HFFc6 (cell line): ENCODE measurements around the gene ZNF664. TPM values are rescaled to one million over a fixed set of nuclear protein-coding genes. Genes with fewer than 3 reads are reported as not detected.

Source experiments
- DNase-seq: peaks from one replicate; pipeline ENCODE4 v3.0.0-alpha.2; 2018
- H3K27ac Mint-ChIP-seq: 2 replicates; pipeline ENCODE4 v1.8.0; 2020; ENCODE audit warnings: mild to moderate bottlenecking, mixed read lengths
- H3K27me3 Mint-ChIP-seq: 2 replicates; pipeline ENCODE4 v1.8.0; 2021; ENCODE audit warnings: mild to moderate bottlenecking, moderate library complexity, mixed read lengths; ENCODE audit not compliant: insufficient read depth
- H3K36me3 Mint-ChIP-seq: 2 replicates; pipeline ENCODE4 v1.8.0; 2021; ENCODE audit warnings: low read depth, mixed read lengths
- H3K4me1 Mint-ChIP-seq: 2 replicates; pipeline ENCODE4 v1.8.0; 2020; ENCODE audit warnings: low read depth, mixed read lengths
- H3K4me3 Mint-ChIP-seq: 2 replicates; pipeline ENCODE4 v1.8.0; 2020; ENCODE audit warnings: mild to moderate bottlenecking, moderate library complexity, mixed read lengths
- H3K9me3 Mint-ChIP-seq: 2 replicates; pipeline ENCODE4 v1.8.0; 2020; ENCODE audit warnings: mild to moderate bottlenecking, mixed read lengths
- total RNA-seq, 6 experiments: library from RNA; stranded (reverse); fragmentation: NEBNext Ultra II Directional; extraction: Animal tissue kit (Norgen Biotek cat#: 25700); gene quantifications; 2 replicates in 1 of 6; 3 replicates in 5 of 6; pipeline ENCODE4 v1.2.3, GENCODE V29; 2021
- TF ChIP-seq, protein P1 (sequence below): fragments of 200-600 bp; sonication (generic); IDR thresholded peaks from 2 replicates; pipeline ENCODE4 v1.5.0; 2021; ENCODE audit warnings: antibody characterized with exemption, mild to moderate bottlenecking

Gene ZNF664
- total RNA-seq, 6 experiments from 2014 or later, result 49.1 to 55.2 (median 53.4) TPM

DNA sequence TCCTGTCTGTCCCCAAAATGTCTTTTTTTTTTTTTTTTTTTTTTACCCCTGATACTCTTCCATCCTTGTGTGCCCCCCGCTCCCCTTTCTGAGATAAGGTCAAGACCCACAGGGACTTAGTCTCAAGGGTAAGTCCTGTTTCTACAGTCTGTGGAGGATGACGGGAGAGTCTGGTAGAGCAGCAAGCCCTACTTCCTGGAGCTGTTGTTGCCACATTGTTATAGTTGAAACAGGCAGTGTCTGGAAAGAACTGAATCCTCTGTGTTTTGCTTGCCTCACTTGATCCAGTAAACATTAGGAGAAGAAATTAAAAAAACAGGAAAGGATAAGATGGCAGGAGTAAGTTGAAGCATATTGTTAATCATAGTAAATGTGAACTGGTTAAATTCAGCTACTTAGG is 45.5 kb downstream of the ZNF664 start:
- Mint-ChIP-seq H3K36me3 (no peaks in the 10 kb centered on the region), H3K4me1 (0 out of 2 replicates have a peak, but pooled peaks cover 11% of the 10 kb centered on the region), H3K27me3 (no peaks in the 10 kb centered on the region), H3K27ac (no peak overlapping the region), H3K9me3 (no peaks in the 10 kb centered on the region), H3K4me3 (no peak overlapping the region)
- DNase-seq, result no peak
- TF ChIP-seq, protein P1, sequence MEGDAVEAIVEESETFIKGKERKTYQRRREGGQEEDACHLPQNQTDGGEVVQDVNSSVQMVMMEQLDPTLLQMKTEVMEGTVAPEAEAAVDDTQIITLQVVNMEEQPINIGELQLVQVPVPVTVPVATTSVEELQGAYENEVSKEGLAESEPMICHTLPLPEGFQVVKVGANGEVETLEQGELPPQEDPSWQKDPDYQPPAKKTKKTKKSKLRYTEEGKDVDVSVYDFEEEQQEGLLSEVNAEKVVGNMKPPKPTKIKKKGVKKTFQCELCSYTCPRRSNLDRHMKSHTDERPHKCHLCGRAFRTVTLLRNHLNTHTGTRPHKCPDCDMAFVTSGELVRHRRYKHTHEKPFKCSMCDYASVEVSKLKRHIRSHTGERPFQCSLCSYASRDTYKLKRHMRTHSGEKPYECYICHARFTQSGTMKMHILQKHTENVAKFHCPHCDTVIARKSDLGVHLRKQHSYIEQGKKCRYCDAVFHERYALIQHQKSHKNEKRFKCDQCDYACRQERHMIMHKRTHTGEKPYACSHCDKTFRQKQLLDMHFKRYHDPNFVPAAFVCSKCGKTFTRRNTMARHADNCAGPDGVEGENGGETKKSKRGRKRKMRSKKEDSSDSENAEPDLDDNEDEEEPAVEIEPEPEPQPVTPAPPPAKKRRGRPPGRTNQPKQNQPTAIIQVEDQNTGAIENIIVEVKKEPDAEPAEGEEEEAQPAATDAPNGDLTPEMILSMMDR, result no peak

GRCh38 chr12:124019115-124019514 is 46.1 kb downstream of the ZNF664 start:
- Mint-ChIP-seq H3K27ac (no peak overlapping the region), H3K4me3 (no peak overlapping the region), H3K9me3 (no peaks in the 10 kb centered on the region), H3K4me1 (peaks cover 16% of the 10 kb centered on the region), H3K36me3 (peaks cover 2% of the 10 kb centered on the region; the same call in 1 of the 2 replicates), H3K27me3 (no peaks in the 10 kb centered on the region)
- TF ChIP-seq, protein P1, result no peak
- no peak for DNase-seq

DNA sequence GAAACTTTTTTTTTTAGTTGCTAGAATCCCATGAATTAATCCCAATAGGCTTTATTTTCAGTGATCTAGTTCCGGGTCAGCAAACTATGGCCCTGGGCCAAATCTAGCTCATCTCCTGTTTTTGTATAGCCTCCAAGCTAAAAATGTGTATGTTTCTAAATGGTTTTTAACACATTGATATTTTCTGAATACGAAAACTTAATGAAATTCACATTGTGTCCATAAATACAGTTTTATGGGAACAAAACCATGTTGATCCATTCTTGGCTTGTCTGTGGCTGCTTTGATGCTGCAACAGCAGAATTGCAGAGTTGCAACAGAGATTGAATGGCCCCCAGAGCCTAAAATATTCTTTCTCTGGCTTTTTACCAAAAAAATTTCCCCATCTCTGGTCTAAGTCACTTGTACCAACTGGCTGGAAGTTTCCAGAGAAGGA is 47.5 kb downstream of the ZNF664 start:
- H3K36me3 Mint-ChIP-seq, result peaks cover 4% of the 10 kb centered on the region; the same call in 1 of the 2 replicates
- no peak overlapping the region for H3K4me3 Mint-ChIP-seq
- H3K9me3 Mint-ChIP-seq, result no peaks in the 10 kb centered on the region
- no peak for DNase-seq
- peaks cover 30% of the 10 kb centered on the region for H3K4me1 Mint-ChIP-seq
- TF ChIP-seq, protein P1, result no peak
- H3K27ac Mint-ChIP-seq, result no peak overlapping the region
- H3K27me3 Mint-ChIP-seq, result no peaks in the 10 kb centered on the region

- Mint-ChIP-seq H3K36me3 (peaks cover 4% of the 10 kb centered on the region; the same call in 1 of the 2 replicates), H3K9me3 (no peaks in the 10 kb centered on the region), H3K4me1 (peaks cover 35% of the 10 kb centered on the region), H3K4me3 (no peak overlapping the region), H3K27me3 (no peaks in the 10 kb centered on the region), H3K27ac (no peak overlapping the region)
- TF ChIP-seq, protein P1, result no peak
- no peak for DNase-seq
Measured at GRCh38 chr12:124021007-124021406, 48.0 kb downstream of the ZNF664 start.

DNA sequence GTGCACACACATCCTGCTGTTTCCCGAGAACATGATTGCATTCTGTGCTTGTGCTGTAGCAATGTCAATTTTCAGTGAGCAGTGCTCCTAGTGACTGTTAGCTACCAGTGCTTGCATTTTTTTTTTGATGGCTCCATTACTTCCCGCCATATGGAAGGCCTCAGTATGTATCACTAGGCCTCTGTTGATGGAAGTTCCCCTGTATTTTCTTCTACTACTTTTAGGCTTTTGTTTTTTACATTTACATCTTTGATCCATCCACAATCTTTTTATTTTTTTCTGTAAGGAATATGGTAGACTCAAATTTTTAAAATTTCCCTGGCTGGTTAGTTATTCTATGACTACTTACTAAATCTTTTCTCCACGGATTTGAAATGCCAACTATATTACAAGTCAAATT is 49.1 kb downstream of the ZNF664 start:
- no peak for DNase-seq
- H3K27ac Mint-ChIP-seq, result no peak overlapping the region
- H3K36me3 Mint-ChIP-seq, result peaks cover 4% of the 10 kb centered on the region; the same call in 1 of the 2 replicates
- H3K4me1 Mint-ChIP-seq, result peaks cover 46% of the 10 kb centered on the region
- TF ChIP-seq, protein P1, result no peak
- H3K27me3 Mint-ChIP-seq, result no peaks in the 10 kb centered on the region
- H3K9me3 Mint-ChIP-seq, result no peaks in the 10 kb centered on the region
- no peak overlapping the region for H3K4me3 Mint-ChIP-seq
